ENCODE measurements around the gene PI16. TPM values are rescaled to one million over a fixed set of nuclear protein-coding genes. Genes with fewer than 3 reads are reported as not detected.

The PI16 gene
- total and polyA plus RNA-seq, 2 of the 13 experiments (the other 11 are each of a cell fraction or from before 2014, with no cell fraction given), result not detected

DNA sequence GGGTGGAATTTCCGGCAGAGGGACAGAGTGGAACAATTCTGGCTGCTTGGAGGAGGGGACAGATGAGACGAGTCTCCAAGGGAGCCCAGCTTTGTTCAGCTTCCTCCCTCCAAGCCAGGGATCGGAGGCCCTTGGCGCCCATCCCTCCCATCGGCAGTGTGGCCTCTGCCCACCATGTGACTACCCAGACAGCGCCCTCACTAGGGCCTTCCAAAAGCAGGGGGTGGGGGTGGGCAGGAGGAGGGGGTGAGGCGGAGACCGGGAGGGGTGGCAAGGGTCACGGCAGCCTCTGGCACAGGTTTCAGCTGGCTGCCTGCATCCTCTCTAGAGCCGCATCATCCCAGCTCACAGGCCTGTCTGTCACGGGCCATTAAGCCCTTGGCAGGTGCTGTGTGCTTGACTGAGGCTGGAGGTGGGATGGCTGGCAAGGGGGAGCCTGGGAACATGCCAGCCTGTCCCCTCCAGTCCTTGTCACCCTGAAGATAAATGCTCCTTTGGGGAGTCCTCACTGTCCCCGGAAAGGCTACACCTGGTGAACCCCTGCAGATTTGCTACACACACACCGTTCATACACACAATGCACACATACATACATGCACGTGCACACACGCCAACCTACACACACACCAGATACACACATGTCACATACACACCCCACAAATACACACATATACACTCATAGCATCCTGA lies 44.7 kb downstream of the PI16 start:
- no peaks in the 10 kb centered on the region for H3K9me3 ChIP-seq (ENCODE audit: low read length)
- H3K4me3 ChIP-seq (replicated peaks in 1 of 3; ENCODE audit: insufficient read depth in 1 of 3, low read depth in 2 of 3, low read length in 3 of 3), result no peak overlapping the region
- H3K4me2 ChIP-seq (ENCODE audit: low read depth, low read length), result no peak overlapping the region
- H3K9ac ChIP-seq (ENCODE audit: insufficient read depth, low read depth, low read length), result no peak overlapping the region
- WGBS (ENCODE audit: low lambda C conversion rate), result 19% methylated on average over 10 of the region's 15 CpGs
- BruUV-seq (replicated peaks), result no TSS peak
- ChIA-PET CTCF (ENCODE audit: low intra/inter-chr PET ratio, low total read pairs) (no interaction called here), POLR2A (interaction anchor here (1.1 kb wide), 1 partner anchor 14 kb away, joined by 4 read pairs; the partner anchor contains the start of gene MTCH1)
- ATAC-seq, result peak; percentile 21
- H2AFZ ChIP-seq (ENCODE audit: low read length), result no peak overlapping the region
- H3K27ac ChIP-seq (ENCODE audit: extremely low read length, insufficient read depth, low read length), result no peak overlapping the region
- 0 out of 2 replicates have a peak, but pooled peaks cover 12% of the 10 kb centered on the region for H3K4me1 ChIP-seq (ENCODE audit: insufficient read depth, low read length)
- no peaks in the 10 kb centered on the region for H4K20me1 ChIP-seq (ENCODE audit: insufficient read depth, low read length)
- TF ChIP-seq, protein P1, sequence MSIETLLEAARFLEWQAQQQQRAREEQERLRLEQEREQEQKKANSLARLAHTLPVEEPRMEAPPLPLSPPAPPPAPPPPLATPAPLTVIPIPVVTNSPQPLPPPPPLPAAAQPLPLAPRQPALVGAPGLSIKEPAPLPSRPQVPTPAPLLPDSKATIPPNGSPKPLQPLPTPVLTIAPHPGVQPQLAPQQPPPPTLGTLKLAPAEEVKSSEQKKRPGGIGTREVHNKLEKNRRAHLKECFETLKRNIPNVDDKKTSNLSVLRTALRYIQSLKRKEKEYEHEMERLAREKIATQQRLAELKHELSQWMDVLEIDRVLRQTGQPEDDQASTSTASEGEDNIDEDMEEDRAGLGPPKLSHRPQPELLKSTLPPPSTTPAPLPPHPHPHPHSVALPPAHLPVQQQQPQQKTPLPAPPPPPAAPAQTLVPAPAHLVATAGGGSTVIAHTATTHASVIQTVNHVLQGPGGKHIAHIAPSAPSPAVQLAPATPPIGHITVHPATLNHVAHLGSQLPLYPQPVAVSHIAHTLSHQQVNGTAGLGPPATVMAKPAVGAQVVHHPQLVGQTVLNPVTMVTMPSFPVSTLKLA (IDR thresholded peaks at IDR 0.05), result 0 out of 2 replicates have a peak, but pooled peaks have one; percentile 29
- no peak for TF ChIP-seq MED8 (CRISPR knock-in tag; IDR thresholded peaks at IDR 0.05; ENCODE audit: insufficient replicate concordance)
- FAIRE-seq, result no peak
- no peaks in the 10 kb centered on the region for H3K36me3 ChIP-seq (replicated peaks in 1 of 2; ENCODE audit: control insufficient read depth in 1 of 2, insufficient read depth in 2 of 2, low read length in 2 of 2)
- no peaks in the 10 kb centered on the region for H3K79me2 ChIP-seq (ENCODE audit: insufficient read depth, low read length)
- in situ Hi-C loops (cut with HindIII; ENCODE audit: extremely low pct_ligation_motif_present, low pct_unique_long_range_greater_than_20kb) (no loop called here), intact Hi-C loops (cut with micrococcal nuclease; ENCODE audit: unreplicated experiment) (no loop called here)
- H3K27me3 ChIP-seq (ENCODE audit: control insufficient read depth in 1 of 2, insufficient read depth in 2 of 2, low read length in 2 of 2), result peaks cover 7 to 82% of the 10 kb centered on the region in 2 experiments
- DNase-seq (ENCODE audit: low spot score), result no peak

- 0 out of 2 replicates have a peak, but pooled peaks cover 12% of the 10 kb centered on the region for H3K4me1 ChIP-seq (ENCODE audit: insufficient read depth, low read length)
- FAIRE-seq, result no peak
- ChIA-PET CTCF (ENCODE audit: low intra/inter-chr PET ratio, low total read pairs) (no interaction called here), POLR2A (no interaction called here)
- H3K36me3 ChIP-seq (replicated peaks in 1 of 2; ENCODE audit: control insufficient read depth in 1 of 2, insufficient read depth in 2 of 2, low read length in 2 of 2), result no peaks in the 10 kb centered on the region
- H3K4me2 ChIP-seq (ENCODE audit: low read depth, low read length), result no peak overlapping the region
- H2AFZ ChIP-seq (ENCODE audit: low read length), result no peak overlapping the region
- H3K9me3 ChIP-seq (ENCODE audit: low read length), result no peaks in the 10 kb centered on the region
- WGBS (ENCODE audit: low lambda C conversion rate), result 46% methylated on average over 4 of the region's 4 CpGs
- no TSS peak for BruUV-seq (replicated peaks)
- H3K4me3 ChIP-seq (replicated peaks in 1 of 3; ENCODE audit: insufficient read depth in 1 of 3, low read depth in 2 of 3, low read length in 3 of 3), result no peak overlapping the region
- no peak overlapping the region for H3K27ac ChIP-seq (ENCODE audit: extremely low read length, insufficient read depth, low read length)
- no peaks in the 10 kb centered on the region for H3K79me2 ChIP-seq (ENCODE audit: insufficient read depth, low read length)
- no peak for DNase-seq (ENCODE audit: low spot score)
- H4K20me1 ChIP-seq (ENCODE audit: insufficient read depth, low read length), result no peaks in the 10 kb centered on the region
- H3K27me3 ChIP-seq (ENCODE audit: control insufficient read depth in 1 of 2, insufficient read depth in 2 of 2, low read length in 2 of 2), result peaks cover 7 to 82% of the 10 kb centered on the region in 2 experiments
- intact Hi-C loops (cut with micrococcal nuclease; ENCODE audit: unreplicated experiment) (no loop called here), in situ Hi-C loops (cut with HindIII; ENCODE audit: extremely low pct_ligation_motif_present, low pct_unique_long_range_greater_than_20kb) (no loop called here)
- H3K9ac ChIP-seq (ENCODE audit: insufficient read depth, low read depth, low read length), result no peak overlapping the region
- no peak for ATAC-seq
- TF ChIP-seq NFIC (IDR thresholded peaks at IDR 0.05; ENCODE audit: low read length) (no peak), ZNF589 (CRISPR knock-in tag; conservative IDR thresholded peaks at IDR 0.05) (no peak), CBX1 (IDR thresholded peaks at IDR 0.05; ENCODE audit: low read depth) (no peak)
- TF ChIP-seq, protein P2, sequence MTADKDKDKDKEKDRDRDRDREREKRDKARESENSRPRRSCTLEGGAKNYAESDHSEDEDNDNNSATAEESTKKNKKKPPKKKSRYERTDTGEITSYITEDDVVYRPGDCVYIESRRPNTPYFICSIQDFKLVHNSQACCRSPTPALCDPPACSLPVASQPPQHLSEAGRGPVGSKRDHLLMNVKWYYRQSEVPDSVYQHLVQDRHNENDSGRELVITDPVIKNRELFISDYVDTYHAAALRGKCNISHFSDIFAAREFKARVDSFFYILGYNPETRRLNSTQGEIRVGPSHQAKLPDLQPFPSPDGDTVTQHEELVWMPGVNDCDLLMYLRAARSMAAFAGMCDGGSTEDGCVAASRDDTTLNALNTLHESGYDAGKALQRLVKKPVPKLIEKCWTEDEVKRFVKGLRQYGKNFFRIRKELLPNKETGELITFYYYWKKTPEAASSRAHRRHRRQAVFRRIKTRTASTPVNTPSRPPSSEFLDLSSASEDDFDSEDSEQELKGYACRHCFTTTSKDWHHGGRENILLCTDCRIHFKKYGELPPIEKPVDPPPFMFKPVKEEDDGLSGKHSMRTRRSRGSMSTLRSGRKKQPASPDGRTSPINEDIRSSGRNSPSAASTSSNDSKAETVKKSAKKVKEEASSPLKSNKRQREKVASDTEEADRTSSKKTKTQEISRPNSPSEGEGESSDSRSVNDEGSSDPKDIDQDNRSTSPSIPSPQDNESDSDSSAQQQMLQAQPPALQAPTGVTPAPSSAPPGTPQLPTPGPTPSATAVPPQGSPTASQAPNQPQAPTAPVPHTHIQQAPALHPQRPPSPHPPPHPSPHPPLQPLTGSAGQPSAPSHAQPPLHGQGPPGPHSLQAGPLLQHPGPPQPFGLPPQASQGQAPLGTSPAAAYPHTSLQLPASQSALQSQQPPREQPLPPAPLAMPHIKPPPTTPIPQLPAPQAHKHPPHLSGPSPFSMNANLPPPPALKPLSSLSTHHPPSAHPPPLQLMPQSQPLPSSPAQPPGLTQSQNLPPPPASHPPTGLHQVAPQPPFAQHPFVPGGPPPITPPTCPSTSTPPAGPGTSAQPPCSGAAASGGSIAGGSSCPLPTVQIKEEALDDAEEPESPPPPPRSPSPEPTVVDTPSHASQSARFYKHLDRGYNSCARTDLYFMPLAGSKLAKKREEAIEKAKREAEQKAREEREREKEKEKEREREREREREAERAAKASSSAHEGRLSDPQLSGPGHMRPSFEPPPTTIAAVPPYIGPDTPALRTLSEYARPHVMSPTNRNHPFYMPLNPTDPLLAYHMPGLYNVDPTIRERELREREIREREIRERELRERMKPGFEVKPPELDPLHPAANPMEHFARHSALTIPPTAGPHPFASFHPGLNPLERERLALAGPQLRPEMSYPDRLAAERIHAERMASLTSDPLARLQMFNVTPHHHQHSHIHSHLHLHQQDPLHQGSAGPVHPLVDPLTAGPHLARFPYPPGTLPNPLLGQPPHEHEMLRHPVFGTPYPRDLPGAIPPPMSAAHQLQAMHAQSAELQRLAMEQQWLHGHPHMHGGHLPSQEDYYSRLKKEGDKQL (CRISPR knock-in tag; IDR thresholded peaks at IDR 0.05; ENCODE audit: low read depth), result no peak
- TF ChIP-seq, protein P3, sequence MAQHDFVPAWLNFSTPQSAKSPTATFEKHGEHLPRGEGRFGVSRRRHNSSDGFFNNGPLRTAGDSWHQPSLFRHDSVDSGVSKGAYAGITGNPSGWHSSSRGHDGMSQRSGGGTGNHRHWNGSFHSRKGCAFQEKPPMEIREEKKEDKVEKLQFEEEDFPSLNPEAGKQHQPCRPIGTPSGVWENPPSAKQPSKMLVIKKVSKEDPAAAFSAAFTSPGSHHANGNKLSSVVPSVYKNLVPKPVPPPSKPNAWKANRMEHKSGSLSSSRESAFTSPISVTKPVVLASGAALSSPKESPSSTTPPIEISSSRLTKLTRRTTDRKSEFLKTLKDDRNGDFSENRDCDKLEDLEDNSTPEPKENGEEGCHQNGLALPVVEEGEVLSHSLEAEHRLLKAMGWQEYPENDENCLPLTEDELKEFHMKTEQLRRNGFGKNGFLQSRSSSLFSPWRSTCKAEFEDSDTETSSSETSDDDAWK (CRISPR knock-in tag; IDR thresholded peaks at IDR 0.05), result no peak
Observed at GRCh38 chr6:36999751-37000125, 45.2 kb downstream of the PI16 start.

Data from HepG2 (cell line).